Measurements from ENCODE around the gene IMPDH1. TPM values are rescaled to one million over a fixed set of nuclear protein-coding genes. Genes with fewer than 3 reads are reported as not detected.

The IMPDH1 gene
- total RNA-seq, 1 experiment from 2014 or later = 114 TPM

- Histone ChIP-seq H3K36me3 (ENCODE audit: control insufficient read depth, insufficient read depth, low read length) (no peaks in the 10 kb centered on the region), H3K27me3 (ENCODE audit: control insufficient read depth, insufficient read depth, low read length) (no peaks in the 10 kb centered on the region), H3K9me3 (ENCODE audit: control insufficient read depth, insufficient read depth, low read depth, low read length) (no peaks in the 10 kb centered on the region), H3K4me3 (ENCODE audit: low read depth in 2 of 2, low read length in 2 of 2) (no peak overlapping the region), H3K4me1 (ENCODE audit: control insufficient read depth, insufficient read depth, low read length) (no peaks in the 10 kb centered on the region; the same call in 1 of the 2 replicates), H3K27ac (ENCODE audit: low read length) (no peak overlapping the region)
- intact Hi-C loops (cut with micrococcal nuclease; ENCODE audit: unreplicated experiment) = no loop called here
- ATAC-seq = no peak
- in situ Hi-C loops (cut with HindIII; ENCODE audit: low pct_unique_long_range_greater_than_20kb, low sequenced_read_pairs) = no loop called here
- DNase-seq (ENCODE audit: low read depth, low spot score) = no peak
- ChIA-PET POLR2A (no interaction called here), CTCF (no interaction called here)
- TF ChIP-seq POLR2AphosphoS5 (IDR thresholded peaks at IDR 0.05; ENCODE audit: low read depth, low read length) (no peak), REST (IDR thresholded peaks at IDR 0.05; ENCODE audit: insufficient read depth in 1 of 2, low read depth in 2 of 2, low read length in 1 of 2) (no peak), SIN3A (IDR thresholded peaks at IDR 0.05; ENCODE audit: borderline replicate concordance, insufficient read depth, low read depth, low read length) (no peak), TCF7L2 (IDR thresholded peaks at IDR 0.05; ENCODE audit: low read depth, low read length) (no peak), CTCF (IDR thresholded peaks at IDR 0.05) (no peak)
- no TSS peak for BruUV-seq (replicated peaks)
Measured at GRCh38 chr7:128353610-128354009, 56.2 kb downstream of the IMPDH1 start.

DNA sequence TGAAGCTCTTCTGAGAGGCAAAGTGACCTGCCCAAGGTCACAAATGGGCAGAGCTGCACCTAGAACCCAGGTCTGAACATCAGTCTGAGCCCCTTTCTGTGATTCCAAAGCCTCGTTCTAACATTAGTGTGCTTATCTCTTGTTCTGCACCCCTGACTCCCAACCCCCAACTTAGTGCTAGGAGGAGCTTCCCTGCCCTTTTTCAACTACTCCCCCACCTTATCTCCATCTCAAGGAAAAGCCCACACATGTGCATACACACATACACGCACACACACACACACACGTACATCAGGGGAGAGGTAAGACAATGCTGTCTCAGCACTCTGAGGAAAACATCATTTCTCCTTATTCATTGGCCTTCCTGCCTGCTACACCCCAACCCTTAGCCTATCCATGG is 56.6 kb downstream of the IMPDH1 start:
- Histone ChIP-seq H3K36me3 (ENCODE audit: control insufficient read depth, insufficient read depth, low read length) (no peaks in the 10 kb centered on the region), H3K4me1 (ENCODE audit: control insufficient read depth, insufficient read depth, low read length) (no peaks in the 10 kb centered on the region; the same call in 1 of the 2 replicates), H3K27me3 (ENCODE audit: control insufficient read depth, insufficient read depth, low read length) (no peaks in the 10 kb centered on the region), H3K27ac (ENCODE audit: low read length) (no peak overlapping the region), H3K4me3 (ENCODE audit: low read depth in 2 of 2, low read length in 2 of 2) (no peak overlapping the region), H3K9me3 (ENCODE audit: control insufficient read depth, insufficient read depth, low read depth, low read length) (no peaks in the 10 kb centered on the region)
- BruUV-seq (replicated peaks) = no TSS peak
- no peak for DNase-seq (ENCODE audit: low read depth, low spot score)
- ATAC-seq = no peak
- TF ChIP-seq SIN3A (IDR thresholded peaks at IDR 0.05; ENCODE audit: borderline replicate concordance, insufficient read depth, low read depth, low read length) (no peak), CTCF (IDR thresholded peaks at IDR 0.05) (no peak), REST (IDR thresholded peaks at IDR 0.05; ENCODE audit: insufficient read depth in 1 of 2, low read depth in 2 of 2, low read length in 1 of 2) (no peak), TCF7L2 (IDR thresholded peaks at IDR 0.05; ENCODE audit: low read depth, low read length) (no peak), POLR2AphosphoS5 (IDR thresholded peaks at IDR 0.05; ENCODE audit: low read depth, low read length) (no peak)
- ChIA-PET POLR2A (no interaction called here), CTCF (no interaction called here)
- in situ Hi-C loops (cut with HindIII; ENCODE audit: low pct_unique_long_range_greater_than_20kb, low sequenced_read_pairs) = no loop called here
- intact Hi-C loops (cut with micrococcal nuclease; ENCODE audit: unreplicated experiment) = no loop called here

All from Panc1 (cell line).